ENCODE measurements around the gene CGB5. TPM values are rescaled to one million over a fixed set of nuclear protein-coding genes. Genes with fewer than 3 reads are reported as not detected.

Gene CGB5
- polyA plus RNA-seq, 2 of the 4 experiments (the other 2 are of a cell fraction): 0.23 to 0.53 TPM

- H3K4me2 ChIP-seq: no peak overlapping the region
- ChIA-PET CTCF (interaction anchor here (0.9 to 1.9 kb wide), 7 partner anchors 10 to 69 kb away, joined by 3 to 7 read pairs (median 3); partner anchors contain the start of gene CGB7), POLR2A (no interaction called here)
- TF ChIP-seq NFE2L2 (conservative IDR thresholded peaks at IDR 0.05; ENCODE audit: low read length): no peak
- DNase-seq (ENCODE audit: low read depth in 1 of 2, low spot score in 1 of 2) (no peak), FAIRE-seq (no peak), ATAC-seq (no peak)
- WGBS (ENCODE audit: missing lambda C conversion rate): 66% methylated on average over 3 of the region's 3 CpGs
- peaks cover 23% of the 10 kb centered on the region for H3K4me1 ChIP-seq
- H3K4me3 ChIP-seq: no peak overlapping the region
- H3K27ac ChIP-seq: no peak overlapping the region
- no peaks in the 10 kb centered on the region for H3K9me3 ChIP-seq
Observed at GRCh38 chr19:49067554-49067953, 23.9 kb downstream of the CGB5 start.

DNA sequence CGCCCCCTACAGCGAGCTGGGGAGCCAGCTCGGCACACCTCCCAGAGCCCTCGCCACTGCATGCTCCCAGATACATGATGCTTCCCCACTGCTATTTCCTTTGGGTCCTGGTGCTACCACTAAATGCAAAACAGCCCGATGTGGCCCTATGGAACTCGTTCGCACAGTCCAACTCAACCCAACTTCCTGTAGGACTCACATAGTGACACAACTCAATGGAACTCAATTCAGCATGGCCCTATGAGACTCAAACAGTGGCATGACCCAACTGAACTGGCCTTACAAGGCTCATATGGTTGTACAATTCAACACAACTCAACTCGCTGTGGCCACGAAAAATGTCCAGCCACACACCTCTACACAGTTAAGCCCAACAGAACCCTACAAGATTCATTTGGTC is 25.4 kb downstream of the CGB5 start:
- WGBS (ENCODE audit: missing lambda C conversion rate): 96% methylated on average over 9 of the region's 9 CpGs
- CTCF ChIA-PET: interaction anchor here (0.6 to 8.8 kb wide), 13 partner anchors 11 to 281 kb away, joined by 3 to 121 read pairs (median 3); partner anchors contain the start of genes CGB1, CGB7, GYS1 and RUVBL2

DNA sequence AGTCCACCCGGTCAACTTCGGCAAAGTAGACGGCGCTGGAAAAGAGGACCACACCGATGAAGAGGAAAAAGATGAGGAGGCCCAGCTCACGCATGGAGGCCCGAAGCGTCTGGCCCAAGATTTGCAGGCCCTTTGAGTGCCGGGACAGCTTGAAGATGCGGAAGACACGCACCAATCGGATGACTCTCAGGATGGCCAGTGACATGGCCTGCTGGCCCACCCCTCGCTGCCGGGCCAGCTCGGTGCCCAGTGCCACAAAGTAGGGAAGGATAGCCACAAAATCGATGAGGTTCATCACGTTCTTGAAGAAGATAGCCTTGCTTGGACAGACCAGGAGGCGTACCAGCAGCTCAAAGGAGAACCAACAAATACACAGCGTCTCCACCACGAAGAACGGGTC is 26.8 kb downstream of the CGB5 start:
- Histone ChIP-seq H3K9me3 (no peaks in the 10 kb centered on the region), H3K4me1 (peaks cover 23% of the 10 kb centered on the region), H3K4me3 (no peak overlapping the region), H3K4me2 (no peak overlapping the region), H3K27ac (no peak overlapping the region)
- 91% methylated on average over 21 of the region's 21 CpGs for WGBS (ENCODE audit: missing lambda C conversion rate)
- ChIA-PET POLR2A (no interaction called here), CTCF (interaction anchor here (0.9 to 8.8 kb wide), 11 partner anchors 12 to 155 kb away, joined by 3 to 121 read pairs (median 5); partner anchors contain the start of gene CGB7)
- TF ChIP-seq JUNB (IDR thresholded peaks at IDR 0.05) (no peak), NPAS2 (CRISPR knock-in tag; IDR thresholded peaks at IDR 0.05; ENCODE audit: borderline replicate concordance) (no peak), RCOR1 (IDR thresholded peaks at IDR 0.05; ENCODE audit: low read depth, low read length) (no peak), HDAC2 (IDR thresholded peaks at IDR 0.05) (no peak), RARB (CRISPR knock-in tag; IDR thresholded peaks at IDR 0.05) (no peak)
- DNase-seq (ENCODE audit: low read depth in 1 of 2, low spot score in 1 of 2): no peak
- no peak for FAIRE-seq
- no peak for ATAC-seq

More for the DNA sequence above, 25.4 kb downstream of the CGB5 start:
- H3K4me1 ChIP-seq: peaks cover 29% of the 10 kb centered on the region
- H3K4me3 ChIP-seq: no peak overlapping the region
- no peak for FAIRE-seq
- no peak for DNase-seq (ENCODE audit: low read depth in 1 of 2, low spot score in 1 of 2)
- H3K4me2 ChIP-seq: no peak overlapping the region
- no peak for ATAC-seq
- POLR2A ChIA-PET: no interaction called here
- H3K9me3 ChIP-seq: no peaks in the 10 kb centered on the region
- no peak overlapping the region for H3K27ac ChIP-seq
- TF ChIP-seq CBX8 (IDR thresholded peaks at IDR 0.05) (no peak), SMC3 (IDR thresholded peaks at IDR 0.05) (no peak)

GRCh38 chr19:49071860-49072547 is 28.4 kb downstream of the CGB5 start:
- POLR2A ChIA-PET: no interaction called here
- FAIRE-seq (no peak), ATAC-seq (no peak), DNase-seq (ENCODE audit: low read depth in 1 of 2, low spot score in 1 of 2) (no peak)
- 78% methylated on average over 80 of the region's 93 CpGs for WGBS (ENCODE audit: missing lambda C conversion rate)
- Histone ChIP-seq H3K27ac (no peak overlapping the region), H3K4me2 (peak overlapping the region; percentile 82; the same call in 2 of the 3 replicates), H3K9me3 (no peaks in the 10 kb centered on the region), H3K4me3 (no peak overlapping the region; the same call in 1 of the 3 replicates), H3K4me1 (peaks cover 16% of the 10 kb centered on the region)
- CTCF ChIA-PET: interaction anchor here (0.6 to 8.8 kb wide), 8 partner anchors 14 to 154 kb away, joined by 3 to 121 read pairs (median 14); partner anchors contain the start of genes CGB7 and RUVBL2
- TF ChIP-seq FOXS1 (CRISPR knock-in tag; IDR thresholded peaks at IDR 0.05) (no peak), MAZ (IDR thresholded peaks at IDR 0.05; ENCODE audit: borderline replicate concordance, low read depth, low read length) (no peak), RARB (CRISPR knock-in tag; IDR thresholded peaks at IDR 0.05) (no peak), NR3C1 (IDR thresholded peaks at IDR 0.05) (no peak), RFX5 (IDR thresholded peaks at IDR 0.05) (no peak), EHMT2 (IDR thresholded peaks at IDR 0.05; ENCODE audit: low read depth) (no peak), CHD4 (IDR thresholded peaks at IDR 0.05; ENCODE audit: borderline replicate concordance) (no peak), HOXB5 (CRISPR knock-in tag; IDR thresholded peaks at IDR 0.05) (no peak), POLR2A (IDR thresholded peaks at IDR 0.05; ENCODE audit: low read length) (no peak), MYC (IDR thresholded peaks at IDR 0.05; ENCODE audit: borderline replicate concordance, low read length) (no peak), HMGXB4 (CRISPR knock-in tag; IDR thresholded peaks at IDR 0.05; ENCODE audit: borderline replicate concordance) (no peak), EP300 (IDR thresholded peaks at IDR 0.05) (no peak), JUNB (IDR thresholded peaks at IDR 0.05) (no peak), SREBF2 (IDR thresholded peaks at IDR 0.05) (no peak)
- TF ChIP-seq, protein P1, sequence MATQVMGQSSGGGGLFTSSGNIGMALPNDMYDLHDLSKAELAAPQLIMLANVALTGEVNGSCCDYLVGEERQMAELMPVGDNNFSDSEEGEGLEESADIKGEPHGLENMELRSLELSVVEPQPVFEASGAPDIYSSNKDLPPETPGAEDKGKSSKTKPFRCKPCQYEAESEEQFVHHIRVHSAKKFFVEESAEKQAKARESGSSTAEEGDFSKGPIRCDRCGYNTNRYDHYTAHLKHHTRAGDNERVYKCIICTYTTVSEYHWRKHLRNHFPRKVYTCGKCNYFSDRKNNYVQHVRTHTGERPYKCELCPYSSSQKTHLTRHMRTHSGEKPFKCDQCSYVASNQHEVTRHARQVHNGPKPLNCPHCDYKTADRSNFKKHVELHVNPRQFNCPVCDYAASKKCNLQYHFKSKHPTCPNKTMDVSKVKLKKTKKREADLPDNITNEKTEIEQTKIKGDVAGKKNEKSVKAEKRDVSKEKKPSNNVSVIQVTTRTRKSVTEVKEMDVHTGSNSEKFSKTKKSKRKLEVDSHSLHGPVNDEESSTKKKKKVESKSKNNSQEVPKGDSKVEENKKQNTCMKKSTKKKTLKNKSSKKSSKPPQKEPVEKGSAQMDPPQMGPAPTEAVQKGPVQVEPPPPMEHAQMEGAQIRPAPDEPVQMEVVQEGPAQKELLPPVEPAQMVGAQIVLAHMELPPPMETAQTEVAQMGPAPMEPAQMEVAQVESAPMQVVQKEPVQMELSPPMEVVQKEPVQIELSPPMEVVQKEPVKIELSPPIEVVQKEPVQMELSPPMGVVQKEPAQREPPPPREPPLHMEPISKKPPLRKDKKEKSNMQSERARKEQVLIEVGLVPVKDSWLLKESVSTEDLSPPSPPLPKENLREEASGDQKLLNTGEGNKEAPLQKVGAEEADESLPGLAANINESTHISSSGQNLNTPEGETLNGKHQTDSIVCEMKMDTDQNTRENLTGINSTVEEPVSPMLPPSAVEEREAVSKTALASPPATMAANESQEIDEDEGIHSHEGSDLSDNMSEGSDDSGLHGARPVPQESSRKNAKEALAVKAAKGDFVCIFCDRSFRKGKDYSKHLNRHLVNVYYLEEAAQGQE (IDR thresholded peaks at IDR 0.05): no peak

All from A549 (cell line).